Testis (tissue), 2 donors: ENCODE measurements around the gene RRP15.

Experiments
- POLR2A ChIP-seq: fragments of 450-650 bp; IDR thresholded peaks from one replicate; pipeline ENCODE4 v1.6.1; 2017; ENCODE audit warnings: antibody characterized with exemption, mild to moderate bottlenecking, moderate library complexity
- TF ChIP-seq, protein P1 (sequence below), 3 experiments: fragments of 450-650 bp in 2 of 3; fragments of 200-600 bp in 1 of 3; sonication (generic) in 1 of 3; IDR thresholded peaks; one replicate each; pipeline ENCODE4 v1.5.1; 2016 to 2019; ENCODE audit warnings: antibody characterized with exemption in 3 of 3, mild to moderate bottlenecking in 2 of 3, moderate library complexity in 1 of 3

DNA sequence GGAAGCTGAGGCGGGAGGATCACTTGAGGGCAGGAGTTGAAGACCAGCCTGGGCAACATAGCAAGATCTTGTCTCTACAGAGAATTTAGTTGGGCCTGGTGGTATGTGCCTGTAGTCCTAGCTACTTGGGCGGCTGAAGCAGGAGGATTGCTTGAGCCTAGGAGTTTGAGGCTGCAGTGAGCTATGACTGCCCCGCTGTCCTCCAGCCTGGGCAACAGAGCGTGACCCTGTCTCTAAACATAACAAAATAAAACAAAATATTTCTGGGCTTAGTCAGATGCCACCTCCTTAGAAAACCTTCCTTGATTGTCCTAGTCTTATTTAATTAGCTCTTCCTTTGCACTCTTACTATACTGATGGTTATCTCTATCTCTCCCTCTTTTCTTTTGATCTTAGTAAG is 68.6 kb downstream of the RRP15 start:
- TF ChIP-seq, protein P1, sequence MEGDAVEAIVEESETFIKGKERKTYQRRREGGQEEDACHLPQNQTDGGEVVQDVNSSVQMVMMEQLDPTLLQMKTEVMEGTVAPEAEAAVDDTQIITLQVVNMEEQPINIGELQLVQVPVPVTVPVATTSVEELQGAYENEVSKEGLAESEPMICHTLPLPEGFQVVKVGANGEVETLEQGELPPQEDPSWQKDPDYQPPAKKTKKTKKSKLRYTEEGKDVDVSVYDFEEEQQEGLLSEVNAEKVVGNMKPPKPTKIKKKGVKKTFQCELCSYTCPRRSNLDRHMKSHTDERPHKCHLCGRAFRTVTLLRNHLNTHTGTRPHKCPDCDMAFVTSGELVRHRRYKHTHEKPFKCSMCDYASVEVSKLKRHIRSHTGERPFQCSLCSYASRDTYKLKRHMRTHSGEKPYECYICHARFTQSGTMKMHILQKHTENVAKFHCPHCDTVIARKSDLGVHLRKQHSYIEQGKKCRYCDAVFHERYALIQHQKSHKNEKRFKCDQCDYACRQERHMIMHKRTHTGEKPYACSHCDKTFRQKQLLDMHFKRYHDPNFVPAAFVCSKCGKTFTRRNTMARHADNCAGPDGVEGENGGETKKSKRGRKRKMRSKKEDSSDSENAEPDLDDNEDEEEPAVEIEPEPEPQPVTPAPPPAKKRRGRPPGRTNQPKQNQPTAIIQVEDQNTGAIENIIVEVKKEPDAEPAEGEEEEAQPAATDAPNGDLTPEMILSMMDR (IDR thresholded peaks at IDR 0.05) = no peak
- no peak for TF ChIP-seq POLR2A
